HG02763 (cell line): Measurements from ENCODE around the gene KDM4B.
"Not testable (repeated sequence)": the region's sequence is repeated elsewhere in the genome, so short reads cannot be mapped to it uniquely, and the experiment has no call there.

Experiments used
- ATAC-seq: cut with Tn5 transposase; IDR thresholded peaks from one replicate; pipeline ENCODE4 v1.9.1; 2021; ENCODE audit warnings: mild to moderate bottlenecking, moderate library complexity; ENCODE audit not compliant: unreplicated experiment

KDM4B gene

GRCh38 chr19:5147074-5147977 lies 178.4 kb downstream of the KDM4B start:
- no peak for ATAC-seq

GRCh38 chr19:5147978-5148793 lies 179.3 kb downstream of the KDM4B start:
- no peak for ATAC-seq

- ATAC-seq, result no peak
These were observed 179.9 kb downstream of the KDM4B start for GRCh38 chr19:5148794-5149190.

- ATAC-seq, result no peak
These were observed 180.6 kb downstream of the KDM4B start for GRCh38 chr19:5149508-5149907.

- ATAC-seq, result no peak
These were observed 181.3 kb downstream of the KDM4B start for GRCh38 chr19:5149932-5150901.

GRCh38 chr19:5150902-5151741 lies 182.2 kb downstream of the KDM4B start:
- ATAC-seq, result no peak

- no peak for ATAC-seq
These were observed 183.3 kb downstream of the KDM4B start for GRCh38 chr19:5152013-5152763.

GRCh38 chr19:5152767-5153532 lies 184.0 kb downstream of the KDM4B start:
- no peak for ATAC-seq

- ATAC-seq, result no peak
These were observed 184.8 kb downstream of the KDM4B start for GRCh38 chr19:5153601-5154128.

- ATAC-seq, result no peak
These were observed 185.4 kb downstream of the KDM4B start for GRCh38 chr19:5154129-5154798.

- no peak for ATAC-seq
These were observed 186.0 kb downstream of the KDM4B start for GRCh38 chr19:5154799-5155426.

GRCh38 chr19:5155586-5156210 lies 186.8 kb downstream of the KDM4B start:
- ATAC-seq, result no peak

GRCh38 chr19:5156231-5156986 lies 187.5 kb downstream of the KDM4B start:
- ATAC-seq, result no peak

GRCh38 chr19:5157186-5157585 lies 188.3 kb downstream of the KDM4B start:
- ATAC-seq, result no peak

GRCh38 chr19:5158549-5159134 lies 189.7 kb downstream of the KDM4B start:
- ATAC-seq, result not testable (repeated sequence)
